IPS-NIHi7 (cell line): ENCODE results near the gene MICAL1.
"Not testable (repeated sequence)": the region's sequence is repeated elsewhere in the genome, so short reads cannot be mapped to it uniquely, and the experiment has no call there.

Experiments
- DNase-seq: peaks from one replicate; pipeline ENCODE4 v3.0.0; 2012; ENCODE audit warnings: mixed read lengths; ENCODE audit errors: extremely low spot score

Gene MICAL1

DNA sequence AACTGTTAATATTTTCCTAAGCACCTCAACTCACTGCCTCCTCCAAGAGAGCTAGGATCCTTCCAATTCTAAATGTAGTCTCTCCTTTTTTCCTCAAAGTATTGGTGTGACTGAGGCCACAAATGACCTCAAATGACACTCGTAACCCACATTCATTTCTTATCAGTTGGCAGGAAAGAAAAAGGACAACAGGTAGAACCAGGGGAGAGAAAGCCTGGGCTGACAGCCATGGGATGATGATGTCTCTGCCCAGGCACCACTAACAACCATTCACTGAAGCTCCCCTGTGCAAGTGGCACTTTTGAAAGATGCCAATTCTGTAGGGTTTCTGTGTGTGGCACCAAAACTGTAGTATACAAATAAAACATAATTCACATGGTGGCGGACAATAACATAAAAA, 20.1 kb upstream of the MICAL1 start:
- DNase-seq, result no peak

GRCh38 chr6:109474995-109475394, 19.4 kb upstream of the MICAL1 start:
- DNase-seq, result no peak

DNA sequence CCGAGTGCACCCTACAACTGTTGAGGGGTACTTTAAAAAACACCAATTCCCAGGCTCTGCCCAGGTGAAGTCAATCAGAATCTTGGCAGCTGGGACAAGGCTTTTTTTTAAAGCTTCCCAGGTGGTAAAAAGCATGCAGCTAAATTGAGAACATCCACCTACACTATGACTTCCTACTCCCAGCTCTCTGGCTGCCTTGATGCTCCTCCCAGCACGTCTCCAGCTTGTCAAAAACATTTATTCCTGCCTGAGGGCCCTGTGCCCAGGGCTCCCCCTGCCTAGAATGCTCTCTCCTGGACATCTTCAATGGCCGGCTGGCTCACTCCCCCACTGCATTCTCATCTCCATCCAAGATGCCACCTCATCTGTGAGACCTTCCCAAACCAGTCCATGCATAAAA, 17.5 kb upstream of the MICAL1 start:
- no peak for DNase-seq

DNA sequence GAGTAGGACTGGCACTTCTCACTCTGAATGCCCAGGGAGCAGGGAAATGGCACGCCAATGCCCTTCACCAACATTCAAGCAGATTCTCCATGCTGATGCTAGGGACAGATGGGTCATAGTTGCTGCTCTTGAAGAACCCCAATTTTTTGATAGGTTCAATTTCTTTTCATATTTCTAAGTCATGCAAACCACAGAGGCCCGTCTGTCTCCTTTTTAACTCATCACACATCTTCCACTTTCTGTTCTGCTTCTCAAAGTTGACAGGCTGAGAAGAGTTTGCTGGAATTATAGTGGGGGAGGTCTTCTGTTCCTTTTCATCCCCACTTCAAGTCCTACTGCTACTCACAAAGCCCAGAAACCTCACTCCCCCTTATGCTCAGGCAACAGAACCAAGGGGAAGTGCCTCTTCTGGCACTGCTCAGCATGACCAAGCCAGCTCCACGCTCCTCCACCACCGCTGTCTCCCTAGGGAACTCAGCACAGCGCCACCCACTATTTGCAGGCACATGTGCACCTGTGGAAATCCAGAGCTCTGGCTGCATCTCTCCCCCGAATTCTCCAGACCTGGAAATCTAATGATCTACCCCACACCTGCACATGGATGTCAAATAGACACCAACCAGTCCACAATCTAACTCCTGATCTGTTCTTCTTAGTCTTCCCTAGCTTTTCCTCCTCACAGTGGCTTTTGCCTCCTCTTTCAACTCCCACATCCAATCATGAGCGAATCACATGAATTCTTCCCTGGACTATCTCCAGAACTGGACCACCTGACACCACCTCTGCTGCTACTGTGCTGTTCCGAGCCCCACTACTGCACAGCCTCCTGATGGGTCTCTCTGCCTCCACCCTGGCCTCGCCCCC, 16.8 kb upstream of the MICAL1 start:
- no peak for DNase-seq

GRCh38 chr6:109471105-109471810, 15.7 kb upstream of the MICAL1 start:
- no peak for DNase-seq

- no peak for DNase-seq
Measured at GRCh38 chr6:109469591-109470189, 14.1 kb upstream of the MICAL1 start.

GRCh38 chr6:109467696-109468095, 12.1 kb upstream of the MICAL1 start:
- DNase-seq, result no peak

GRCh38 chr6:109466212-109466923, 10.8 kb upstream of the MICAL1 start:
- no peak for DNase-seq

DNA sequence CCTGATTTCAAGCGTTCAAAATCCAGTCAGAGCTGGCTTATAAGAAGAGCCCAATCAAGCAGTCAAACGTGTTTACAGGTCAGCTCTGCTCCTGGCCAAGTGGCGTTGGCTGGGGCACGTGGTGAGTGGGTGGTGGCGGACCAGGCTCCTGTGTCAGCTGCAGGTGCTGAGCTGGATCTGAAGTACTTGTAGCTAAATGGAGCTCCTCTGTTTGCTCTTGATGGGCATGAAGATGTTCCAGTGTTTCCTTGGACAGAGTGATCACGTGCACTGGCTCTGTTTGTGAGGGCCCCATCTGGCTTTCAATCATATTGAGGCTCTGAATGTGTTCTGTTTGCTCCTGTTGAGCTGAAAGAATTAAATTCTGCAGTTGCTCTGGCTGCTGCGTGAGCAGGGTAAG, 10.2 kb upstream of the MICAL1 start:
- DNase-seq, result no peak

DNA sequence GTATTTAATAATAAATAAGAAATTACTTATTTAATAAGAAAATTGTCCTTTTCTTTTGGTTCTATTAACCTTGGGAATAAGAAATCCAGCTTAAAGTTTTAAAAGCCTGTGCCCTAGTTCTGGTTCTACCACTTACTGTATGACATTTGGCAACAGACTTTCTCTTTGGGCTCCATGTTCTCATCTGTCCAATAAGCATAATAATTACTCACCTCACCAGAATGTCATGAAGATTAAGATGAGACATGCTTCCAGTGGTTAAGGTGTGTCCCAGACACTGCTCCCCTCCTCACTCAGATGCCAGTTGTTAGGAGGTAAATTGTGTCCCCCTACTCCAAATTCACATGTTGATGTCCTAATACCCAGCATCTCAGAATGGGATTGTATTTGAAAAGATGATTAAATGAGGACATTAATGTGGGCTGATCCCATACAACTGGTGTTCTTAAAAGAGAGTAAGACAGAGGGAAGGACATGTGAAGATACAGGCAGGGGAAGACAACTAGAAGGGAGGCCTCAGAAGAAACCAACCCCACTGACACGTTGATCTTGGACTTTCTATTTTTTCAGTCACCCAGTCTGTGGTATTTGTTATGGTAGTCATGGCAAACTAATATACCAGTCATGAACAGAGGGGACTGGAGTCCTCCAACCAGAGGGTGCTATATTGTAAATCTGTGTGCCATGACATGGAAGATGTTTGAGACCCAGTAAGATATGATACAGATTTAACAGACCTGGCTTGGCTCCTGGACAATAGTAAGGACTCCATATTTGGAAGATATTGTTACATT, 6.4 kb upstream of the MICAL1 start:
- DNase-seq, result no peak

- not testable (repeated sequence) for DNase-seq
Measured at GRCh38 chr6:109461205-109461604, 5.6 kb upstream of the MICAL1 start.

DNA sequence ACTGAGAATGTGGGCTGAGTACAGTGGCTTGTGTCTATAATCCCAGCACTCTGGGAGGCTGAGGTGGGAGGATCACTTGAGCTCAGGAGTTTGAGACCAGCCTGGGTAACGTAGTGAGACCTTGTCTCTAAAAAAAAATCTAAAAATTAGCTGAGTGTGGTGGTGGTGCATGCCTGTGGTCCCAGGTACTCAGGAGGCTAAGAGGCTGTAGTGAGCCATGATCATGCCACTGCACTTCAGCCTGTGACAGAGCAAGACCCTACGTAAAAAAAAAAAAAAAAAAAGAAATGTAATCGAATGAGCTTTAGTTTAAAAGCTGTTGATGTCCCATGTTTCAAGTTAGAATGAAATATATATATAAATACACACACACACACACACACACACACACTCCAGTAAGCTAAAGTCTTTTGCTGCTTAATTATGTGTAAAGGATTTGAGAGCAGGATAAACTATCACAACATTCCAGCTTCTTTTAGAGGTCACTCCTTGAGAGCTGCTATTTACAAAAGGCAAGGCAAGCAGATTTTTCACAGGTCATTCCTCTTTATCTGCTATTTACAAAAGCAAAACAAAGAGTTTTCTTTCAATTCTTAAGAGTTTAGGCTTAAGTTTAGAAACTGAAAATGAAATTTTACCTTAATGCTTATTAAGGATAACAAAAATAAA, 4.7 kb upstream of the MICAL1 start:
- DNase-seq, result no peak

- DNase-seq, result no peak
Measured at GRCh38 chr6:109458774-109459531, 3.4 kb upstream of the MICAL1 start.

DNA sequence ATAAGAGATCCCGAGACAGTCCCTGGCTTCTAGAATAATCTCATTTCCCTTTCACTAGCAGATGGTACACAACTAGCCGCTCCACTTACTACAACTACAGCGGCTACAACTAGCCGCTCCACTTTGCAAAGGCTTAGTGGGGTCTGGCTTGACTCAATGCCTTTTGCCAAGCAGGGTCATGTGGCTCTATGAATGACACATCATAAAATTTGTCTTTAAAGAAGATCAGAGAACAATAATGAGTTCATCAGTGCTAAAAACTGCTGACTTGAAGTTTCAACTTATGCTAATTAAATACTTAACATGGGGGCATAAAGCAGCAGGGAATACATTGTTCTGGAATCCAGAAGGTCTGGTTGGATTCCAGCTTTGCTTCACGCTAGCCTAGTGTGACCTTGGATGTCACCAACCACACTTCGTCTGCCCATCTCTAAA, 2.0 kb upstream of the MICAL1 start:
- DNase-seq, result no peak

GRCh38 chr6:109456710-109457561, 1.4 kb upstream of the MICAL1 start:
- DNase-seq, result no peak

- DNase-seq, result peak; percentile 55
Measured at GRCh38 chr6:109456111-109456583, 575 bp upstream of the MICAL1 start.

- peak; percentile 48 for DNase-seq
Measured at GRCh38 chr6:109454496-109455436, 806 bp downstream of the MICAL1 start.
